HG02571 (cell line): Measurements from ENCODE around the gene BUD23.
"Not testable (repeated sequence)": the region's sequence is repeated elsewhere in the genome, so short reads cannot be mapped to it uniquely, and the experiment has no call there.

Experiments
- ATAC-seq: cut with Tn5 transposase; IDR thresholded peaks from one replicate; pipeline ENCODE4 v1.9.1; 2021; ENCODE audit warnings: mild to moderate bottlenecking, moderate library complexity; ENCODE audit not compliant: unreplicated experiment

The BUD23 gene

GRCh38 chr7:73717025-73717807, 33.8 kb downstream of the BUD23 start:
- no peak for ATAC-seq

- ATAC-seq: no peak
These were observed 34.6 kb downstream of the BUD23 start for GRCh38 chr7:73717991-73718405.

GRCh38 chr7:73718438-73718881, 35.1 kb downstream of the BUD23 start:
- no peak for ATAC-seq

GRCh38 chr7:73718905-73719805, 35.8 kb downstream of the BUD23 start, which contains the start of gene STX1A:
STX1A (minus strand) TSS chr7:73719669; CDS start chr7:73719631, 38 bp downstream.
- ATAC-seq: peak; percentile 60

GRCh38 chr7:73719806-73720169, 36.4 kb downstream of the BUD23 start:
- no peak for ATAC-seq

GRCh38 chr7:73720443-73720842, 37.0 kb downstream of the BUD23 start:
- not testable (repeated sequence) for ATAC-seq

- ATAC-seq: no peak
These were observed 38.0 kb downstream of the BUD23 start for GRCh38 chr7:73721377-73721817.

GRCh38 chr7:73722182-73722581, 38.8 kb downstream of the BUD23 start:
- not testable (repeated sequence) for ATAC-seq

GRCh38 chr7:73722785-73723184, 39.4 kb downstream of the BUD23 start:
- no peak for ATAC-seq

- ATAC-seq: no peak
These were observed 40.4 kb downstream of the BUD23 start for GRCh38 chr7:73723813-73724212.

- ATAC-seq: no peak
These were observed 42.7 kb downstream of the BUD23 start for GRCh38 chr7:73726083-73726466.

- no peak for ATAC-seq
These were observed 44.6 kb downstream of the BUD23 start for GRCh38 chr7:73727952-73728351.

- no peak for ATAC-seq
These were observed 45.2 kb downstream of the BUD23 start for GRCh38 chr7:73728551-73728950.

- no peak for ATAC-seq
These were observed 47.1 kb downstream of the BUD23 start for GRCh38 chr7:73730485-73730884.

GRCh38 chr7:73732397-73732796, 49.0 kb downstream of the BUD23 start:
- ATAC-seq: no peak

- peak; percentile 31 for ATAC-seq
These were observed 51.5 kb downstream of the BUD23 start for GRCh38 chr7:73734619-73735527.

- ATAC-seq: no peak
These were observed 52.1 kb downstream of the BUD23 start for GRCh38 chr7:73735528-73735905.

GRCh38 chr7:73736885-73737284, 53.5 kb downstream of the BUD23 start:
- ATAC-seq: no peak

GRCh38 chr7:73737491-73738219, 54.3 kb downstream of the BUD23 start:
- no peak for ATAC-seq

GRCh38 chr7:73738220-73738611, 54.8 kb downstream of the BUD23 start:
- no peak for ATAC-seq
